Measurements from ENCODE around the gene ANKRD45. TPM values are rescaled to one million over a fixed set of nuclear protein-coding genes. Genes with fewer than 3 reads are reported as not detected.
"Not testable (repeated sequence)": the region's sequence is repeated elsewhere in the genome, so short reads cannot be mapped to it uniquely, and the experiment has no call there.

Gene ANKRD45
- total RNA-seq, 4 donors from 2014 or later, result 0.33 TPM; not detected in 3

GRCh38 chr1:173572201-173572873 is 97.3 kb downstream of the ANKRD45 start:
- H3K4me1 ChIP-seq, result no peaks in the 10 kb centered on the region
- intact Hi-C loops (cut with DNase I), result no loop called here
- no peak overlapping the region for H3K27ac ChIP-seq (replicated peaks in 1 of 4)
- WGBS, result 87% methylated on average over 3 of the region's 3 CpGs
- H3K36me3 ChIP-seq, result no peaks in the 10 kb centered on the region
- no peaks in the 10 kb centered on the region for H3K27me3 ChIP-seq
- peaks cover 0 to under 1% (median 0%) of the 10 kb centered on the region in 4 donors for H3K9me3 ChIP-seq
- no peak for DNase-seq (ENCODE audit: extremely low spot score)
- no peak overlapping the region for H3K4me3 ChIP-seq
- no peak for TF ChIP-seq POLR2AphosphoS5 (IDR thresholded peaks at IDR 0.05)
- TF ChIP-seq CTCF (IDR thresholded peaks at IDR 0.05), result no peak
- no peak for TF ChIP-seq EP300 (IDR thresholded peaks at IDR 0.05)
- no peak for TF ChIP-seq POLR2A (IDR thresholded peaks at IDR 0.05; ENCODE audit: low read depth)

GRCh38 chr1:173570370-173571007 is 99.2 kb downstream of the ANKRD45 start:
- intact Hi-C loops (cut with DNase I), result no loop called here
- DNase-seq (ENCODE audit: extremely low spot score), result no peak
- TF ChIP-seq CTCF (IDR thresholded peaks at IDR 0.05) (no peak), POLR2A (IDR thresholded peaks at IDR 0.05; ENCODE audit: low read depth) (no peak), EP300 (IDR thresholded peaks at IDR 0.05) (no peak), POLR2AphosphoS5 (IDR thresholded peaks at IDR 0.05) (no peak)
- Histone ChIP-seq H3K4me1 (no peaks in the 10 kb centered on the region), H3K4me3 (no peak overlapping the region), H3K27me3 (no peaks in the 10 kb centered on the region), H3K27ac (replicated peaks in 1 of 4) (no peak overlapping the region), H3K36me3 (no peaks in the 10 kb centered on the region), H3K9me3 (peaks cover 0 to 11% (median 7%) of the 10 kb centered on the region in 4 donors)
- WGBS, result 81% methylated on average over 3 of the region's 4 CpGs

- TF ChIP-seq EP300 (IDR thresholded peaks at IDR 0.05) (no peak), POLR2A (IDR thresholded peaks at IDR 0.05; ENCODE audit: low read depth) (no peak), POLR2AphosphoS5 (IDR thresholded peaks at IDR 0.05) (no peak), CTCF (IDR thresholded peaks at IDR 0.05) (no peak)
- intact Hi-C loops (cut with DNase I), result no loop called here
- Histone ChIP-seq H3K4me3 (no peak overlapping the region), H3K27ac (replicated peaks in 1 of 4) (no peak overlapping the region), H3K4me1 (no peaks in the 10 kb centered on the region), H3K36me3 (no peaks in the 10 kb centered on the region), H3K9me3 (peaks cover 0 to 11% (median 7%) of the 10 kb centered on the region in 4 donors), H3K27me3 (no peaks in the 10 kb centered on the region)
- no peak for DNase-seq (ENCODE audit: extremely low spot score)
- WGBS, result 83% methylated on average over 1 of the region's 1 CpG
Observed at GRCh38 chr1:173568483-173568882, 101.2 kb downstream of the ANKRD45 start.

- WGBS, result 65% methylated on average over 1 of the region's 1 CpG
- H3K27me3 ChIP-seq; H3K4me1 ChIP-seq; H3K36me3 ChIP-seq; H3K27ac ChIP-seq (replicated peaks in 1 of 4); DNase-seq (ENCODE audit: extremely low spot score); intact Hi-C loops (cut with DNase I); H3K4me3 ChIP-seq: not testable (repeated sequence)
- H3K9me3 ChIP-seq, result peaks cover 0 to 11% (median 7%) of the 10 kb centered on the region in 4 donors
Observed at GRCh38 chr1:173563846-173564245, 105.8 kb downstream of the ANKRD45 start.

GRCh38 chr1:173562813-173563212 is 106.8 kb downstream of the ANKRD45 start:
- no peak overlapping the region for H3K4me3 ChIP-seq
- no peaks in the 10 kb centered on the region for H3K27me3 ChIP-seq
- no peaks in the 10 kb centered on the region for H3K4me1 ChIP-seq
- 66% methylated on average over 6 of the region's 6 CpGs for WGBS
- H3K9me3 ChIP-seq, result peaks cover 0 to 11% (median 7%) of the 10 kb centered on the region in 4 donors
- intact Hi-C loops (cut with DNase I), result no loop called here
- TF ChIP-seq EP300 (IDR thresholded peaks at IDR 0.05) (no peak), POLR2AphosphoS5 (IDR thresholded peaks at IDR 0.05) (no peak), CTCF (IDR thresholded peaks at IDR 0.05) (no peak), POLR2A (IDR thresholded peaks at IDR 0.05; ENCODE audit: low read depth) (no peak)
- no peak overlapping the region for H3K27ac ChIP-seq (replicated peaks in 1 of 4)
- no peak for DNase-seq (ENCODE audit: extremely low spot score)
- no peaks in the 10 kb centered on the region for H3K36me3 ChIP-seq
